Measurements from ENCODE around the gene C2CD4A. TPM values are rescaled to one million over a fixed set of nuclear protein-coding genes. Genes with fewer than 3 reads are reported as not detected.

The C2CD4A gene
- total RNA-seq, 1 experiment from 2014 or later, result not detected

GRCh38 chr15:62057341-62057980 lies 9.3 kb upstream of the C2CD4A start:
- no peak for DNase-seq
- no peaks in the 10 kb centered on the region for H3K36me3 ChIP-seq
- no peaks in the 10 kb centered on the region for H3K9me3 ChIP-seq

GRCh38 chr15:62058327-62059028 lies 8.3 kb upstream of the C2CD4A start:
- no peaks in the 10 kb centered on the region for H3K27me3 ChIP-seq
- no peak overlapping the region; the same call in 1 of the 2 replicates for H3K4me3 ChIP-seq
- DNase-seq, result no peak
- H3K36me3 ChIP-seq, result no peaks in the 10 kb centered on the region
- H3K9me3 ChIP-seq, result no peaks in the 10 kb centered on the region

More at GRCh38 chr15:62057341-62057980, 9.3 kb upstream of the C2CD4A start:
- Histone ChIP-seq H3K27me3 (no peaks in the 10 kb centered on the region), H3K4me3 (no peak overlapping the region)

GRCh38 chr15:62059108-62059815 lies 7.5 kb upstream of the C2CD4A start:
- DNase-seq, result no peak
- Histone ChIP-seq H3K36me3 (no peaks in the 10 kb centered on the region), H3K27me3 (no peaks in the 10 kb centered on the region), H3K9me3 (no peaks in the 10 kb centered on the region), H3K4me3 (peak overlapping the region; percentile 78)

- Histone ChIP-seq H3K4me3 (peak overlapping the region; percentile 78), H3K36me3 (no peaks in the 10 kb centered on the region), H3K9me3 (no peaks in the 10 kb centered on the region), H3K27me3 (no peaks in the 10 kb centered on the region)
- peak; percentile 53 for DNase-seq
Observed at GRCh38 chr15:62059816-62060112, 7.0 kb upstream of the C2CD4A start.

- Histone ChIP-seq H3K27me3 (no peaks in the 10 kb centered on the region), H3K4me3 (peak within 1 kb of the TSS; percentile 78)
- DNase-seq, result peak; percentile 92
Observed at GRCh38 chr15:62060113-62060895, 6.5 kb upstream of the C2CD4A start, which contains the start of gene VPS13C. Gene VPS13C (minus strand): TSS chr15:62060447. CDS start chr15:62060374, 73 bp downstream.

GRCh38 chr15:62060896-62061280 lies 5.9 kb upstream of the C2CD4A start:
- Histone ChIP-seq H3K4me3 (peak overlapping the region; percentile 78), H3K36me3 (no peaks in the 10 kb centered on the region), H3K27me3 (no peaks in the 10 kb centered on the region), H3K9me3 (no peaks in the 10 kb centered on the region)
- DNase-seq, result no peak

More at GRCh38 chr15:62060113-62060895, 6.5 kb upstream of the C2CD4A start, which contains the start of gene VPS13C:
- H3K9me3 ChIP-seq, result no peaks in the 10 kb centered on the region
- H3K36me3 ChIP-seq, result no peaks in the 10 kb centered on the region

GRCh38 chr15:62063825-62064635 lies 2.7 kb upstream of the C2CD4A start:
- peak; percentile 67 for DNase-seq
- H3K27me3 ChIP-seq, result peaks cover 10% of the 10 kb centered on the region
- no peak overlapping the region for H3K4me3 ChIP-seq
- no peaks in the 10 kb centered on the region for H3K9me3 ChIP-seq
- H3K36me3 ChIP-seq, result no peaks in the 10 kb centered on the region

- Histone ChIP-seq H3K36me3 (no peaks in the 10 kb centered on the region), H3K27me3 (peaks cover 10% of the 10 kb centered on the region), H3K4me3 (no peak overlapping the region), H3K9me3 (no peaks in the 10 kb centered on the region)
- DNase-seq, result peak; percentile 13
Observed at GRCh38 chr15:62067448-62068044, 769 bp downstream of the C2CD4A start.

GRCh38 chr15:62068071-62068809 lies 1.5 kb downstream of the C2CD4A start:
- peaks cover 10% of the 10 kb centered on the region for H3K27me3 ChIP-seq
- H3K4me3 ChIP-seq, result peak overlapping the region; percentile 43
- H3K9me3 ChIP-seq, result no peaks in the 10 kb centered on the region
- no peaks in the 10 kb centered on the region for H3K36me3 ChIP-seq
- peak; percentile 78 for DNase-seq

GRCh38 chr15:62068810-62069167 lies 2.0 kb downstream of the C2CD4A start:
- H3K9me3 ChIP-seq, result no peaks in the 10 kb centered on the region
- no peaks in the 10 kb centered on the region for H3K36me3 ChIP-seq
- H3K27me3 ChIP-seq, result peaks cover 10% of the 10 kb centered on the region
- H3K4me3 ChIP-seq, result peak overlapping the region; percentile 43
- no peak for DNase-seq

- no peak overlapping the region for H3K4me3 ChIP-seq
- H3K36me3 ChIP-seq, result no peaks in the 10 kb centered on the region
- no peak for DNase-seq
- no peaks in the 10 kb centered on the region for H3K9me3 ChIP-seq
- H3K27me3 ChIP-seq, result peaks cover 10% of the 10 kb centered on the region
Observed at GRCh38 chr15:62069551-62069950, 2.8 kb downstream of the C2CD4A start.

- H3K27me3 ChIP-seq, result peaks cover 9% of the 10 kb centered on the region
- H3K9me3 ChIP-seq, result no peaks in the 10 kb centered on the region
- no peak overlapping the region for H3K4me3 ChIP-seq
- H3K36me3 ChIP-seq, result no peaks in the 10 kb centered on the region
- DNase-seq, result no peak
Observed at GRCh38 chr15:62071711-62072308, 5.0 kb downstream of the C2CD4A start.

- H3K27me3 ChIP-seq, result no peaks in the 10 kb centered on the region; the same call in 1 of the 2 replicates
- H3K9me3 ChIP-seq, result no peaks in the 10 kb centered on the region
- H3K36me3 ChIP-seq, result no peaks in the 10 kb centered on the region
- no peak overlapping the region for H3K4me3 ChIP-seq
- no peak for DNase-seq
Observed at GRCh38 chr15:62075595-62076277, 9.0 kb downstream of the C2CD4A start.

- Histone ChIP-seq H3K9me3 (no peaks in the 10 kb centered on the region), H3K4me3 (no peak overlapping the region), H3K36me3 (no peaks in the 10 kb centered on the region), H3K27me3 (no peaks in the 10 kb centered on the region; the same call in 1 of the 2 replicates)
- no peak for DNase-seq
Observed at GRCh38 chr15:62079594-62079993, 12.8 kb downstream of the C2CD4A start.
